GM18517 (cell line): ENCODE measurements around the gene SLC6A2.
"Not testable (repeated sequence)": the region's sequence is repeated elsewhere in the genome, so short reads cannot be mapped to it uniquely, and the experiment has no call there.

Source experiments
- ATAC-seq: cut with Tn5 transposase; IDR thresholded peaks from one replicate; pipeline ENCODE4 v1.9.1; 2021; ENCODE audit warnings: mild to moderate bottlenecking, moderate library complexity; ENCODE audit not compliant: unreplicated experiment

SLC6A2 gene

GRCh38 chr16:55655897-55656681 is at the start of gene SLC6A2:
SLC6A2 (plus strand) TSS chr16:55655988; CDS start chr16:55656695, 707 bp downstream.
- no peak for ATAC-seq

GRCh38 chr16:55613613-55614335 is 42.0 kb upstream of the SLC6A2 start:
- no peak for ATAC-seq

GRCh38 chr16:55615071-55615470 is 40.7 kb upstream of the SLC6A2 start:
- ATAC-seq, result no peak

GRCh38 chr16:55615670-55616069 is 40.1 kb upstream of the SLC6A2 start:
- not testable (repeated sequence) for ATAC-seq

GRCh38 chr16:55621771-55622170 is 34.0 kb upstream of the SLC6A2 start:
- no peak for ATAC-seq

GRCh38 chr16:55622272-55622671 is 33.5 kb upstream of the SLC6A2 start:
- ATAC-seq, result no peak

GRCh38 chr16:55622930-55623561 is 32.7 kb upstream of the SLC6A2 start:
- ATAC-seq, result no peak

- no peak for ATAC-seq
Observed at GRCh38 chr16:55623640-55624039, 32.1 kb upstream of the SLC6A2 start.

- no peak for ATAC-seq
Observed at GRCh38 chr16:55624696-55625095, 31.1 kb upstream of the SLC6A2 start.

GRCh38 chr16:55625843-55626242 is 29.9 kb upstream of the SLC6A2 start:
- ATAC-seq, result no peak

GRCh38 chr16:55628306-55628968 is 27.4 kb upstream of the SLC6A2 start:
- no peak for ATAC-seq

- no peak for ATAC-seq
Observed at GRCh38 chr16:55630774-55631173, 25.0 kb upstream of the SLC6A2 start.

GRCh38 chr16:55632259-55632658 is 23.5 kb upstream of the SLC6A2 start:
- ATAC-seq, result no peak

GRCh38 chr16:55634193-55634592 is 21.6 kb upstream of the SLC6A2 start:
- no peak for ATAC-seq

GRCh38 chr16:55638256-55638655 is 17.5 kb upstream of the SLC6A2 start:
- no peak for ATAC-seq

- no peak for ATAC-seq
Observed at GRCh38 chr16:55640701-55641327, 15.0 kb upstream of the SLC6A2 start.

- ATAC-seq, result no peak
Observed at GRCh38 chr16:55641430-55642056, 14.2 kb upstream of the SLC6A2 start.

GRCh38 chr16:55642611-55643010 is 13.2 kb upstream of the SLC6A2 start:
- no peak for ATAC-seq

GRCh38 chr16:55643161-55643970 is 12.4 kb upstream of the SLC6A2 start:
- no peak for ATAC-seq
